Body of pancreas (tissue), 4 donors: ENCODE data around the gene FAM83C. TPM values are rescaled to one million over a fixed set of nuclear protein-coding genes. Genes with fewer than 3 reads are reported as not detected.

Source experiments
- ATAC-seq: fragments of 150-250 bp; one replicate; pipeline ENCODE4 v1.9.1; 2016
- DNase-seq, 4 donors: peaks; one replicate each; pipeline ENCODE4 v3.0.0-alpha.2; 2019
- H3K27ac ChIP-seq, 4 donors: fragments of 200-600 bp; sonication (generic); 1 replicate in 3 of 4; 2 replicates in 1 of 4; pipeline versions ENCODE4 v1.5.1 to v1.6.1; 2016 to 2019; ENCODE audit warnings: mild to moderate bottlenecking in 1 of 4, mixed read lengths in 1 of 4, moderate library complexity in 1 of 4
- H3K27me3 ChIP-seq, 2 donors: fragments of 200-600 bp; sonication (generic); one replicate each; pipeline ENCODE4 v1.6.0; 2016; ENCODE audit warnings: mild to moderate bottlenecking in 1 of 2
- H3K36me3 ChIP-seq, 2 donors: fragments of 200-600 bp; sonication (generic); replicated peaks in 1 of 2; 2 replicates each; pipeline ENCODE4 v1.5.1; 2016; ENCODE audit warnings: low read depth in 2 of 2; ENCODE audit not compliant: insufficient read depth in 1 of 2
- H3K4me1 ChIP-seq: fragments of 200-600 bp; sonication (generic); one replicate; pipeline ENCODE4 v1.6.0; 2016
- H3K4me3 ChIP-seq, 2 donors: fragments of 200-600 bp; sonication (generic); 1 replicate in 1 of 2; 2 replicates in 1 of 2; pipeline ENCODE4 v1.5.1; 2016 to 2019
- H3K9me3 ChIP-seq, 3 donors: fragments of 200-600 bp; sonication (generic); 1 replicate in 2 of 3; 2 replicates in 1 of 3; pipeline ENCODE4 v1.5.1; 2016
- CTCF ChIP-seq, 7 experiments: fragments of 450-650 bp in 4 of 7; fragments of 200-600 bp in 3 of 7; sonication (generic) in 3 of 7; IDR thresholded peaks; one replicate each; pipeline ENCODE4 v1.5.1; 2016 to 2019; ENCODE audit warnings: antibody characterized with exemption in 7 of 7
- POLR2A ChIP-seq, 3 donors: fragments of 450-650 bp; IDR thresholded peaks; one replicate each; pipeline ENCODE4 v1.6.1; 2016; ENCODE audit warnings: antibody characterized with exemption in 3 of 3, mild to moderate bottlenecking in 2 of 3
- WGBS, 2 donors: methylation state at CpG; one replicate each; pipeline ENCODE4 v1.1.5; 2017; 5-methylcytosine and 5-hydroxymethylcytosine counted together
- intact Hi-C: fragments of 100-400 bp; cut with DNase I; formaldehyde crosslinking; loops from one replicate; pipeline ENCODE4 v1.15.1; 2023
- total RNA-seq, 2 donors: library from RNA; depleted of rRNA; stranded (reverse); fragments of >200 nt; gene quantifications; one replicate each; pipeline ENCODE4 v1.1.0, GENCODE V29; 2016

Gene FAM83C
- total RNA-seq, 2 donors from 2014 or later: not detected

- intact Hi-C loops: no loop called here
- Histone ChIP-seq H3K36me3 (no peaks in the 10 kb centered on the region), H3K9me3 (no peaks in the 10 kb centered on the region), H3K4me3 (no peak overlapping the region), H3K27me3 (no peaks in the 10 kb centered on the region), H3K4me1 (peaks cover 3% of the 10 kb centered on the region), H3K27ac (no peak overlapping the region)
- 79 to 96% methylated on average over 2 of the region's 2 CpGs for WGBS, 2 donors
- TF ChIP-seq POLR2A (IDR thresholded peaks at IDR 0.05): no peak
- no peak for TF ChIP-seq CTCF (IDR thresholded peaks at IDR 0.05)
- DNase-seq: no peak
- no peak for ATAC-seq
Observed at GRCh38 chr20:35339007-35339406, 46.8 kb upstream of the FAM83C start.

- ATAC-seq (no peak), DNase-seq (no peak)
- Histone ChIP-seq H3K4me1 (peaks cover 9% of the 10 kb centered on the region), H3K27me3 (no peaks in the 10 kb centered on the region), H3K4me3 (no peak overlapping the region), H3K27ac (peak overlapping the region in 2 of 4 donors; percentile 26 to 37), H3K36me3 (no peaks in the 10 kb centered on the region), H3K9me3 (no peaks in the 10 kb centered on the region)
- TF ChIP-seq CTCF (IDR thresholded peaks at IDR 0.05) (no peak), POLR2A (IDR thresholded peaks at IDR 0.05) (no peak)
- intact Hi-C loops: no loop called here
- 65 to 66% methylated on average over 5 of the region's 5 CpGs for WGBS, 2 donors
Observed at GRCh38 chr20:35334311-35335101, 42.3 kb upstream of the FAM83C start.

- no peak overlapping the region for H3K4me3 ChIP-seq
- H3K4me1 ChIP-seq: peaks cover 9% of the 10 kb centered on the region
- WGBS, 2 donors: 50 to 59% methylated on average over 4 of the region's 4 CpGs
- H3K9me3 ChIP-seq: no peaks in the 10 kb centered on the region
- ATAC-seq: no peak
- TF ChIP-seq CTCF (IDR thresholded peaks at IDR 0.05) (no peak), POLR2A (IDR thresholded peaks at IDR 0.05) (no peak)
- intact Hi-C loops: no loop called here
- H3K27ac ChIP-seq: peak overlapping the region in 3 of 4 donors; percentile 26 to 37 (median 27)
- DNase-seq: no peak
- H3K27me3 ChIP-seq: no peaks in the 10 kb centered on the region
- no peaks in the 10 kb centered on the region for H3K36me3 ChIP-seq
Observed at GRCh38 chr20:35333606-35334005, 41.4 kb upstream of the FAM83C start.

GRCh38 chr20:35332540-35333200 lies 40.4 kb upstream of the FAM83C start:
- no peak overlapping the region for H3K4me3 ChIP-seq
- peaks cover 10% of the 10 kb centered on the region for H3K4me1 ChIP-seq
- H3K36me3 ChIP-seq: no peaks in the 10 kb centered on the region
- DNase-seq (no peak), ATAC-seq (no peak)
- no peaks in the 10 kb centered on the region for H3K27me3 ChIP-seq
- H3K9me3 ChIP-seq: no peaks in the 10 kb centered on the region
- H3K27ac ChIP-seq: no peak overlapping the region
- TF ChIP-seq POLR2A (IDR thresholded peaks at IDR 0.05) (no peak), CTCF (IDR thresholded peaks at IDR 0.05) (no peak)
- 78 to 84% methylated on average over 5 of the region's 5 CpGs for WGBS, 2 donors
- intact Hi-C loops: no loop called here
